Fibroblast of lung (primary cell): Measurements from ENCODE around the gene PIEZO2. TPM values are rescaled to one million over a fixed set of nuclear protein-coding genes. Genes with fewer than 3 reads are reported as not detected.

ENCODE experiments used
- DNase-seq, 2 donors: peaks; one replicate each; pipeline versions ENCODE4 v3.0.0 to v3.0.0-alpha.2; 2010; ENCODE audit warnings: low read depth in 2 of 2
- H2AFZ ChIP-seq: 2 replicates; pipeline ENCODE4 v1.5.1; 2012; ENCODE audit warnings: low read length, control low read depth, inconsistent platforms
- H3K27ac ChIP-seq: 2 replicates; pipeline ENCODE4 v1.5.1; 2011; ENCODE audit warnings: low read length, control low read depth; ENCODE audit not compliant: insufficient read depth
- H3K27me3 ChIP-seq: 2 replicates; pipeline ENCODE4 v1.5.1; 2011; ENCODE audit warnings: mild to moderate bottlenecking, low read length; ENCODE audit not compliant: control insufficient read depth, insufficient read depth
- H3K36me3 ChIP-seq: 2 replicates; pipeline ENCODE4 v1.5.1; 2011; ENCODE audit warnings: low read length; ENCODE audit not compliant: control insufficient read depth, insufficient read depth
- H3K4me1 ChIP-seq: 2 replicates; pipeline ENCODE4 v1.5.1; 2011; ENCODE audit warnings: low read length; ENCODE audit not compliant: control insufficient read depth, insufficient read depth; ENCODE audit errors: extremely low read depth
- H3K4me2 ChIP-seq: 2 replicates; pipeline ENCODE4 v1.5.1; 2011; ENCODE audit warnings: low read length, control low read depth; ENCODE audit not compliant: insufficient read depth; ENCODE audit errors: extremely low read depth
- H3K4me3 ChIP-seq, 4 experiments: fragments of 200-600 bp in 1 of 4; sonication (generic) in 1 of 4; replicated peaks in 1 of 4; 2 replicates each; pipeline ENCODE4 v1.5.1; 2011 to 2016; ENCODE audit warnings: low read length in 4 of 4, low read depth in 3 of 4, mild to moderate bottlenecking in 3 of 4, control low read depth in 2 of 4, inconsistent platforms in 1 of 4, mixed read lengths in 1 of 4; ENCODE audit not compliant: insufficient read depth in 1 of 4; ENCODE audit errors: control extremely low read depth in 1 of 4
- H3K79me2 ChIP-seq: 2 replicates; pipeline ENCODE4 v1.5.1; 2012; ENCODE audit warnings: mild to moderate bottlenecking, low read length, inconsistent platforms; ENCODE audit not compliant: control insufficient read depth, insufficient read depth
- H3K9ac ChIP-seq: 2 replicates; pipeline ENCODE4 v1.5.1; 2011; ENCODE audit warnings: mild to moderate bottlenecking, low read length, control low read depth; ENCODE audit not compliant: insufficient read depth
- H3K9me3 ChIP-seq: 2 replicates; pipeline ENCODE4 v1.5.1; 2012; ENCODE audit warnings: low read depth, low read length; ENCODE audit not compliant: control insufficient read depth, insufficient read depth
- H4K20me1 ChIP-seq: 2 replicates; pipeline ENCODE4 v1.5.1; 2011; ENCODE audit warnings: low read length; ENCODE audit not compliant: control insufficient read depth, insufficient read depth; ENCODE audit errors: extremely low read depth
- EZH2 ChIP-seq: IDR thresholded peaks from 2 replicates; pipeline ENCODE4 v1.5.1; 2012; ENCODE audit warnings: low read length, control low read depth, mild to moderate bottlenecking; ENCODE audit errors: missing control alignments
- polyA plus RNA-seq, 2 donors: library from polyadenylated mRNA; depleted of rRNA in 1 of 2; stranded (reverse) in 1 of 2; unstranded in 1 of 2; fragments of >200 nt; gene quantifications; 2 replicates each; pipeline ENCODE4 v1.2.1, GENCODE V29; 2011 to 2012; ENCODE audit warnings: missing spikeins in 1 of 2
- total RNA-seq: library from RNA; depleted of rRNA; stranded (reverse); fragments of >200 nt; gene quantifications from 2 replicates; pipeline ENCODE4 v1.2.1, GENCODE V29; 2014
- TF ChIP-seq, protein P1 (sequence below), 2 donors: IDR thresholded peaks in 1 of 2; conservative IDR thresholded peaks in 1 of 2; 1 replicate in 1 of 2; 2 replicates in 1 of 2; pipeline ENCODE4 v1.5.1; 2011 to 2012; ENCODE audit warnings: low read length in 2 of 2, control low read depth in 1 of 2, inconsistent platforms in 1 of 2, low read depth in 1 of 2, mild to moderate bottlenecking in 1 of 2

The PIEZO2 gene
- total and polyA plus RNA-seq, 2 donors (not counting 1 experiment from before 2014, with no cell fraction given), result 1.2 to 6.6 TPM

DNA sequence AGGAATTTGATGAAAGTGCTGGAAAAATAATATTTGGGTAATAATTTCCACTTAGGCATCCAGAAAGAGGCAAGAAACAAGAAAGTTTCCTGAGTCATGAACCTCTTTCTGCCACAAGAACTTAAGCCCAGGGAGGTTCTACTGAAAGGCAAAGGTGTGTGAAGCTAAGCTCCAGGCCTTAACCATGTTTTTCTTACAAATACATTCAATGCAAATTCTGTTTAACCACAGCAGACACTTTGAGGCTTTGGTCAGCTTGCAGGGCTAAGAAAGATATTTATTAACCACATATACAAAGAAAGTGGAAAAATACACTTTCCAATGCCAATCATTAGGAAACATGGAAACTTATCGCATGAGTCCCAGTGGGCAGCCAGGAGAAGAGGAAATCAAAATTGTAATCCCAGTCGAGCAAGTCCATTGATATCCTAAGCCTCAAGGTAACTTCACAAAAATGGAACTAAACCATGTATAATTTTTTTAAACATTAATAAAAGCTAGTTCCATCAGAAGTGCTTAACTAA is 68.3 kb downstream of the PIEZO2 start:
- DNase-seq, result peak in 1 of 2 donors; percentile 15
- Histone ChIP-seq H3K4me2 (no peak overlapping the region), H4K20me1 (no peaks in the 10 kb centered on the region)

DNA sequence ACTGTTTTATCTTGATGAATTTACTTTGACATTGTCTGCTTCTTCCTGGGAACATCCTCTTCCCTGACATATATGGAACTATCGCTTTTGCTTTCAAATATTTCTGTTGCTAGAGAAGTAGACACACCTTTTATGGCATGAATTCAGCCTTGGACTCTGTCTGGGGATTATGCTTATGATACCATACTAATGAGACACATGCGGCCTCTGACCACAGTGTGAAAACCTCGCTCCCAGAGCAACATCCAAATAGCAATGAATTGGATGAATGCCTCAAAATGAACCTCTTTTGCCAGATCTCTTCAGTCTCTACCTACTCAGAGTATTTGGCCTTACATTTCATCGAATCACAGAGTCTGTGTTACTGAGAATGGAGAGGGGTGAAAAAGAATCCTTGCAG is 70.9 kb downstream of the PIEZO2 start:
- no peak overlapping the region for H3K9ac ChIP-seq
- no peaks in the 10 kb centered on the region for H3K27me3 ChIP-seq
- no peak overlapping the region for H3K4me3 ChIP-seq
- H3K4me1 ChIP-seq, result no peaks in the 10 kb centered on the region
- no peak overlapping the region for H3K27ac ChIP-seq
- no peaks in the 10 kb centered on the region for H3K79me2 ChIP-seq
- no peak for TF ChIP-seq EZH2
- TF ChIP-seq, protein P1, sequence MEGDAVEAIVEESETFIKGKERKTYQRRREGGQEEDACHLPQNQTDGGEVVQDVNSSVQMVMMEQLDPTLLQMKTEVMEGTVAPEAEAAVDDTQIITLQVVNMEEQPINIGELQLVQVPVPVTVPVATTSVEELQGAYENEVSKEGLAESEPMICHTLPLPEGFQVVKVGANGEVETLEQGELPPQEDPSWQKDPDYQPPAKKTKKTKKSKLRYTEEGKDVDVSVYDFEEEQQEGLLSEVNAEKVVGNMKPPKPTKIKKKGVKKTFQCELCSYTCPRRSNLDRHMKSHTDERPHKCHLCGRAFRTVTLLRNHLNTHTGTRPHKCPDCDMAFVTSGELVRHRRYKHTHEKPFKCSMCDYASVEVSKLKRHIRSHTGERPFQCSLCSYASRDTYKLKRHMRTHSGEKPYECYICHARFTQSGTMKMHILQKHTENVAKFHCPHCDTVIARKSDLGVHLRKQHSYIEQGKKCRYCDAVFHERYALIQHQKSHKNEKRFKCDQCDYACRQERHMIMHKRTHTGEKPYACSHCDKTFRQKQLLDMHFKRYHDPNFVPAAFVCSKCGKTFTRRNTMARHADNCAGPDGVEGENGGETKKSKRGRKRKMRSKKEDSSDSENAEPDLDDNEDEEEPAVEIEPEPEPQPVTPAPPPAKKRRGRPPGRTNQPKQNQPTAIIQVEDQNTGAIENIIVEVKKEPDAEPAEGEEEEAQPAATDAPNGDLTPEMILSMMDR (conservative IDR thresholded peaks at IDR 0.05 in 1 of 2, IDR thresholded peaks at IDR 0.05 in 1 of 2; ENCODE audit: low read depth in 1 of 2, low read length in 2 of 2), result no peak
- no peaks in the 10 kb centered on the region for H4K20me1 ChIP-seq
- H3K9me3 ChIP-seq, result no peaks in the 10 kb centered on the region
- H3K36me3 ChIP-seq, result no peaks in the 10 kb centered on the region
- no peak overlapping the region for H2AFZ ChIP-seq
- peak in 1 of 2 donors; percentile 27 for DNase-seq
- H3K4me2 ChIP-seq, result no peak overlapping the region

More for the DNA sequence above, 68.3 kb downstream of the PIEZO2 start:
- Histone ChIP-seq H3K79me2 (no peaks in the 10 kb centered on the region), H3K27ac (no peak overlapping the region), H3K27me3 (no peaks in the 10 kb centered on the region), H3K36me3 (no peaks in the 10 kb centered on the region), H3K4me3 (no peak overlapping the region), H3K9ac (no peak overlapping the region), H2AFZ (no peak overlapping the region), H3K9me3 (no peaks in the 10 kb centered on the region), H3K4me1 (no peaks in the 10 kb centered on the region)
- TF ChIP-seq EZH2, result no peak
- TF ChIP-seq, protein P1 (conservative IDR thresholded peaks at IDR 0.05 in 1 of 2, IDR thresholded peaks at IDR 0.05 in 1 of 2; ENCODE audit: low read depth in 1 of 2, low read length in 2 of 2), result no peak

DNA sequence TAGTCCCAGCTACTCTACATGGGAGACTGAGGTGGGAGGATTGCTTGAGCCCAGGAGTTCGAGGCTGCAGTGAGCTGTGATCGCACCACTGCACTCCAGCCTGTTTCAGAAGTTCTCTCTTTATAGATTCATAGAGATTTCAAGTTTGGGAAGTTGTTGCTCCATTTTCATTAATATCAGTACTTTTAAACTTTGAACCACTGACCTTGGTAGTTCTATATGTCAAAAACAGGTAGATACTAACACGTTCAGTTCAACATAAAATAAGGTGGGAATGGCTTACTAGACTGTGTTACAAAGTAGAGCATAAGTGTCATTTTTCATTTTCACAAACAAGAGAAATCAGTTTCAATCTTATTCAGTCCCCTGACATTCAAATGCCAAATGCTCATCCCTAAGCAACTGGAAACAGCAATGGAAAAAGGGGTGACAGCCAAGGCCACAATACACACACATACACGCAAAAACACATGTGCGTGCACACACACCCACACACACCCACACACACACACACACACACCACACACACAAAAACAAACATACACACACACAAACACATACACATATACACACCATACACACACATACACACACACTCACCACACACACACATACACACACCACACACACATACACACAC is 71.7 kb downstream of the PIEZO2 start:
- Histone ChIP-seq H3K36me3 (no peaks in the 10 kb centered on the region), H3K4me2 (no peak overlapping the region), H3K9ac (no peak overlapping the region), H3K4me3 (no peak overlapping the region), H3K79me2 (no peaks in the 10 kb centered on the region), H4K20me1 (no peaks in the 10 kb centered on the region), H2AFZ (no peak overlapping the region), H3K27me3 (no peaks in the 10 kb centered on the region), H3K4me1 (no peaks in the 10 kb centered on the region), H3K27ac (no peak overlapping the region), H3K9me3 (no peaks in the 10 kb centered on the region)
- DNase-seq, result no peak
- TF ChIP-seq EZH2, result no peak
- TF ChIP-seq, protein P1 (conservative IDR thresholded peaks at IDR 0.05 in 1 of 2, IDR thresholded peaks at IDR 0.05 in 1 of 2; ENCODE audit: low read depth in 1 of 2, low read length in 2 of 2), result no peak
